CD8-positive, alpha-beta memory T cell (primary cell): Measurements from ENCODE around the gene TMED10. TPM values are rescaled to one million over a fixed set of nuclear protein-coding genes. Genes with fewer than 3 reads are reported as not detected.
A peak's percentile ranks its signal among the peaks of the same experiment; 100 is the strongest.

ENCODE experiments used
- CTCF ChIA-PET: fragments of 350-600 bp; sonication (Branson Sonifier 250); formaldehyde crosslinking; loops from one replicate; lab custom pipeline; 2021; ENCODE audit warnings: antibody characterized with exemption; lab: Charles Lee
- POLR2A ChIA-PET: fragments of 350-600 bp; sonication (Branson Sonifier 250); formaldehyde crosslinking; loops from one replicate; lab custom pipeline; 2021; ENCODE audit warnings: antibody characterized with exemption; lab: Charles Lee
- DNase-seq, 5 donors: peaks; one replicate each; pipeline versions ENCODE4 v3.0.0 to v3.0.0-alpha.2; 2020 to 2022; ENCODE audit warnings: mixed read lengths in 1 of 5
- H3K27ac ChIP-seq: one replicate; pipeline ENCODE4 v1.7.0; 2013; ENCODE audit warnings: low read depth, mild to moderate bottlenecking, low read length, moderate library complexity
- H3K27me3 ChIP-seq: 2 replicates; pipeline ENCODE4 v1.7.0; 2013; ENCODE audit warnings: low read length, mild to moderate bottlenecking; ENCODE audit not compliant: insufficient read depth, poor library complexity, severe bottlenecking
- H3K36me3 ChIP-seq: 2 replicates; pipeline ENCODE4 v1.7.0; 2013; ENCODE audit warnings: mild to moderate bottlenecking, low read length, moderate library complexity; ENCODE audit not compliant: insufficient read depth
- H3K4me1 ChIP-seq: 2 replicates; pipeline ENCODE4 v1.7.0; 2013; ENCODE audit warnings: mild to moderate bottlenecking, low read length, moderate library complexity; ENCODE audit not compliant: insufficient read depth
- H3K4me3 ChIP-seq: 2 replicates; pipeline ENCODE4 v1.7.0; 2013; ENCODE audit warnings: mild to moderate bottlenecking, low read length
- H3K9me3 ChIP-seq: 2 replicates; pipeline ENCODE4 v1.7.0; 2013; ENCODE audit warnings: mild to moderate bottlenecking, low read length
- H3K27ac Mint-ChIP-seq, 8 donors: one replicate each; pipeline ENCODE4 v1.8.0; 2020 to 2021; ENCODE audit warnings: mixed read lengths in 8 of 8, mild to moderate bottlenecking in 6 of 8, inconsistent platforms in 3 of 8, moderate library complexity in 3 of 8
- H3K27me3 Mint-ChIP-seq, 2 donors: one replicate each; pipeline ENCODE4 v1.8.0; 2020 to 2021; ENCODE audit warnings: mixed read lengths in 2 of 2, mild to moderate bottlenecking in 1 of 2, moderate library complexity in 1 of 2
- H3K36me3 Mint-ChIP-seq, 3 donors: one replicate each; pipeline ENCODE4 v1.8.0; 2020 to 2021; ENCODE audit warnings: mixed read lengths in 3 of 3, inconsistent platforms in 1 of 3, mild to moderate bottlenecking in 1 of 3
- H3K4me1 Mint-ChIP-seq, 3 donors: one replicate each; pipeline ENCODE4 v1.8.0; 2020 to 2021; ENCODE audit warnings: mixed read lengths in 3 of 3, inconsistent platforms in 1 of 3, mild to moderate bottlenecking in 1 of 3
- H3K4me3 Mint-ChIP-seq, 7 donors: one replicate each; pipeline ENCODE4 v1.8.0; 2020 to 2021; ENCODE audit warnings: mixed read lengths in 7 of 7, mild to moderate bottlenecking in 6 of 7, moderate library complexity in 4 of 7, inconsistent platforms in 2 of 7
- H3K9me3 Mint-ChIP-seq, 5 donors: one replicate each; pipeline ENCODE4 v1.8.0; 2020 to 2022; ENCODE audit warnings: mixed read lengths in 5 of 5, mild to moderate bottlenecking in 3 of 5, moderate library complexity in 2 of 5, inconsistent platforms in 1 of 5
- polyA plus RNA-seq: library from polyadenylated mRNA; unstranded; fragments of 300-500 nt; fragmentation: Illumina TruSeq; gene quantifications from one replicate; pipeline ENCODE4 v1.2.3, GENCODE V29; 2021
- total RNA-seq, 2 experiments: library from RNA; stranded (reverse); gene quantifications; one replicate each; pipeline ENCODE4 v1.2.3, GENCODE V29; 2021

TMED10 gene
- total and polyA plus RNA-seq, 3 experiments from 2014 or later, result 178 to 321 (median 178) TPM

- ChIA-PET CTCF (no interaction called here), POLR2A (no interaction called here)
- H3K27ac Mint-ChIP-seq, result peak overlapping the region in 1 of 8 donors; percentile 77
- H3K4me1 Mint-ChIP-seq, result no peaks in the 10 kb centered on the region
- Histone ChIP-seq H3K27ac (no peak overlapping the region), H3K9me3 (no peaks in the 10 kb centered on the region), H3K36me3 (no peaks in the 10 kb centered on the region), H3K27me3 (no peaks in the 10 kb centered on the region), H3K4me1 (no peaks in the 10 kb centered on the region), H3K4me3 (no peak overlapping the region)
- no peak for DNase-seq
- H3K27me3 Mint-ChIP-seq, result peaks cover 11 to 12% of the 10 kb centered on the region in 2 donors
- no peak overlapping the region for H3K4me3 Mint-ChIP-seq
- H3K9me3 Mint-ChIP-seq, result no peaks in the 10 kb centered on the region
- H3K36me3 Mint-ChIP-seq, result peaks cover 0 to 4% (median 0%) of the 10 kb centered on the region in 3 donors
Measured at GRCh38 chr14:75190023-75190422, 13.6 kb upstream of the TMED10 start.

GRCh38 chr14:75188520-75189268 is 12.3 kb upstream of the TMED10 start:
- H3K9me3 ChIP-seq, result no peaks in the 10 kb centered on the region
- no peak overlapping the region for H3K27ac Mint-ChIP-seq
- H3K4me1 ChIP-seq, result no peaks in the 10 kb centered on the region
- H3K9me3 Mint-ChIP-seq, result no peaks in the 10 kb centered on the region
- H3K27me3 Mint-ChIP-seq, result peaks cover 11 to 12% of the 10 kb centered on the region in 2 donors
- no peaks in the 10 kb centered on the region for H3K27me3 ChIP-seq
- POLR2A ChIA-PET, result no interaction called here
- H3K36me3 ChIP-seq, result no peaks in the 10 kb centered on the region
- H3K36me3 Mint-ChIP-seq, result peaks cover 0 to 4% (median 0%) of the 10 kb centered on the region in 3 donors
- DNase-seq, result no peak
- H3K4me3 Mint-ChIP-seq, result no peak overlapping the region
- no peak overlapping the region for H3K4me3 ChIP-seq
- H3K27ac ChIP-seq, result no peak overlapping the region
- CTCF ChIA-PET, result no interaction called here
- H3K4me1 Mint-ChIP-seq, result no peaks in the 10 kb centered on the region

GRCh38 chr14:75188086-75188485 is 11.7 kb upstream of the TMED10 start:
- Mint-ChIP-seq H3K9me3 (no peaks in the 10 kb centered on the region), H3K4me3 (no peak overlapping the region), H3K4me1 (no peaks in the 10 kb centered on the region), H3K27ac (no peak overlapping the region), H3K27me3 (peaks cover 11 to 12% of the 10 kb centered on the region in 2 donors), H3K36me3 (peaks cover 0 to 4% (median 0%) of the 10 kb centered on the region in 3 donors)
- H3K36me3 ChIP-seq, result no peaks in the 10 kb centered on the region
- H3K27ac ChIP-seq, result no peak overlapping the region
- no peaks in the 10 kb centered on the region for H3K4me1 ChIP-seq
- CTCF ChIA-PET, result no interaction called here
- H3K27me3 ChIP-seq, result no peaks in the 10 kb centered on the region
- no peaks in the 10 kb centered on the region for H3K9me3 ChIP-seq
- H3K4me3 ChIP-seq, result no peak overlapping the region
- POLR2A ChIA-PET, result interaction anchor here (0.7 kb wide), 1 partner anchor 113 kb away, joined by 3 read pairs; no protein-coding TSS in a partner anchor
- no peak for DNase-seq

GRCh38 chr14:75186953-75187352 is 10.5 kb upstream of the TMED10 start:
- no peaks in the 10 kb centered on the region for H3K9me3 ChIP-seq
- CTCF ChIA-PET, result no interaction called here
- no peaks in the 10 kb centered on the region for H3K4me1 Mint-ChIP-seq
- no peaks in the 10 kb centered on the region for H3K4me1 ChIP-seq
- POLR2A ChIA-PET, result no interaction called here
- H3K9me3 Mint-ChIP-seq, result no peaks in the 10 kb centered on the region
- no peaks in the 10 kb centered on the region for H3K36me3 ChIP-seq
- no peak overlapping the region for H3K4me3 ChIP-seq
- no peak overlapping the region for H3K4me3 Mint-ChIP-seq
- peaks cover 0 to 4% (median 0%) of the 10 kb centered on the region in 3 donors for H3K36me3 Mint-ChIP-seq
- H3K27me3 ChIP-seq, result no peaks in the 10 kb centered on the region
- H3K27ac ChIP-seq, result no peak overlapping the region
- H3K27ac Mint-ChIP-seq, result no peak overlapping the region
- peaks cover 11 to 12% of the 10 kb centered on the region in 2 donors for H3K27me3 Mint-ChIP-seq
- no peak for DNase-seq

DNA sequence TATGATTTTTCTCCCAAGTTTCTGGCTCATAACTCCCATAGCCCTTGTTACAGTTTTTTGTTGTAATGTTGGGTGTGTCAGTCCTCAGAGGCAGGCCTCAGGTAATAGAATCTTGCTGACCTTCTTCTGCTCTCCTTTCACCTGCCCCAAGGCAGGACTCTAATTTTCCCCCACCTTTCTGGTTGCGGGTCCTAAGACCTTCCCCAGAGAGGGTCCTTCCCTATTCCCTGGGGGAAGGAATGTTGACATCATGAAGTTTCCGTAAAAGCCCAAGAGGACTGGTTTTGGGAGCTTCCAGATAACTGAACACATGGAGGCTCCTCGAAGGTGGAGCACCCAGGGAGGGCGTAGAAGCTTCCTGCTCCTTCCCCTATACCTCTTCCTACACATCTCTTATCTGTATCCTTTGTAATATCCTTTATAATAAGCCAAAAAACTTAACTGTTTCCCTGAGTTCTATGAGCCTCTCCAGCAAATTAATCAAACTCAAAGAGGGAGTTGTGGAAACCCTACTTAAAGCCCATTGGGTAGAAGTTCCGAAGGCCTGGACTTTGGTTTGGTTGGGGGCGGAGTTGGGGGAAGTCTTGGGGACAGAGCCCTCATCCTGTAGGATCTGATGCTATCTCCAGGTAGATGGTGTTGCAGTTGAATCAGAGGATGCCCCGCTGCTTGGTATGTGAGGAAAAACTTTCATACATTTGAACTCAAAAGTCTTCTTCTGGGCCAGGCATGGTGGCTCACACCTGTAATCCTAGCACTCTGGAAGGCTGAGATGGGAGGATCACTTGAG is 9.0 kb upstream of the TMED10 start:
- no peaks in the 10 kb centered on the region for H3K9me3 Mint-ChIP-seq
- Histone ChIP-seq H3K4me3 (no peak overlapping the region), H3K27ac (no peak overlapping the region), H3K27me3 (no peaks in the 10 kb centered on the region), H3K4me1 (no peaks in the 10 kb centered on the region), H3K36me3 (no peaks in the 10 kb centered on the region), H3K9me3 (no peaks in the 10 kb centered on the region)
- no peak for DNase-seq
- ChIA-PET CTCF (no interaction called here), POLR2A (no interaction called here)
- no peaks in the 10 kb centered on the region for H3K4me1 Mint-ChIP-seq
- H3K4me3 Mint-ChIP-seq, result no peak overlapping the region
- peaks cover 0 to 4% (median 0%) of the 10 kb centered on the region in 3 donors for H3K36me3 Mint-ChIP-seq
- H3K27ac Mint-ChIP-seq, result no peak overlapping the region
- peaks cover 11 to 12% of the 10 kb centered on the region in 2 donors for H3K27me3 Mint-ChIP-seq

DNA sequence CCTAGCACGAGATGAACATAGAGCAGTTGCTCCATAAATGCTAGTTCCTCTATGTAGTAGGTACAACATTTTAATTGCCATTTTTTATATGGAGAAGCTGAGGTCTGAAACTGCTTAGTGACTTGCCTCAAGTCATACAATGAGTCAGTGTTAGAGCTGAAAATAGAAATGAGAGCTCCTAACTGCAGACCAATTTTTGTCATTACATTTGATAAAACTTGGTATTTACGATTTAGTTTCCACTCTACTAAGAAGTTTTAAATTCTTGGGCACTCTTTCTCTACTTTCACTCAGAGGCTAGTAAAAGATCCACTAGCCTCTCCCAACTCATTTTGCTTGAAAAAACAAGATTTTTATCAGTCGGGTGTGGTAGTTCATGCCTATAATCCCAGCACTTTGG is 8.1 kb upstream of the TMED10 start:
- Histone ChIP-seq H3K9me3 (no peaks in the 10 kb centered on the region), H3K4me1 (no peaks in the 10 kb centered on the region), H3K36me3 (no peaks in the 10 kb centered on the region), H3K27ac (no peak overlapping the region), H3K27me3 (no peaks in the 10 kb centered on the region), H3K4me3 (no peak overlapping the region)
- Mint-ChIP-seq H3K27ac (no peak overlapping the region), H3K9me3 (no peaks in the 10 kb centered on the region), H3K4me3 (no peak overlapping the region), H3K27me3 (peaks cover 11 to 12% of the 10 kb centered on the region in 2 donors), H3K36me3 (peaks cover 0 to 4% (median 0%) of the 10 kb centered on the region in 3 donors), H3K4me1 (no peaks in the 10 kb centered on the region)
- ChIA-PET CTCF (interaction anchor here (1.2 to 1.4 kb wide), 2 partner anchors 48 to 103 kb away, joined by 3 to 6 read pairs; no protein-coding TSS in a partner anchor), POLR2A (no interaction called here)
- DNase-seq, result no peak

- H3K36me3 Mint-ChIP-seq, result peaks cover 0 to 4% (median 0%) of the 10 kb centered on the region in 3 donors
- CTCF ChIA-PET, result interaction anchor here (1.2 to 1.4 kb wide), 2 partner anchors 48 to 104 kb away, joined by 3 to 6 read pairs; no protein-coding TSS in a partner anchor
- Histone ChIP-seq H3K4me1 (no peaks in the 10 kb centered on the region), H3K36me3 (no peaks in the 10 kb centered on the region), H3K9me3 (no peaks in the 10 kb centered on the region), H3K27ac (no peak overlapping the region), H3K4me3 (no peak overlapping the region), H3K27me3 (no peaks in the 10 kb centered on the region)
- H3K27ac Mint-ChIP-seq, result no peak overlapping the region
- POLR2A ChIA-PET, result no interaction called here
- H3K4me3 Mint-ChIP-seq, result no peak overlapping the region
- H3K27me3 Mint-ChIP-seq, result peaks cover 11 to 12% of the 10 kb centered on the region in 2 donors
- DNase-seq, result no peak
- no peaks in the 10 kb centered on the region for H3K9me3 Mint-ChIP-seq
- H3K4me1 Mint-ChIP-seq, result no peaks in the 10 kb centered on the region
Measured at GRCh38 chr14:75184039-75184438, 7.6 kb upstream of the TMED10 start.

DNA sequence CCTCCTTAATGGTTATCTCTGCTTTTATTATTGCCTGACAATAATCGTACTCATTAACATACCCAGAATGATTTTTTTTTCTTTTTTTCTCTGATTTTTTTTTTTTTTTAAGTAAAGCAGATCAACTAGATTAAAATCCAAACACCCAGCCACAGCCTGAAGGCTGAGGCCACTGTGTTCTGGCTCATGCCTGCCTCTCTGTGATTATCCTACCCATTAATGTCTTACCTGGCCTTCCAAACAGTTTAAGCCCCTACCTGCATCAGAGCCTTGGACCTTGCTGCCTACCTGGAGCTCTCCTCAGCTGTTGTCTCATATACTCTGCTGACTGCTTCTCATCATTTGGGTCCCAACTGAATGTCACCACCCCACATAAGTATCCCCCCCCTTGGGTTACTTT is 6.8 kb upstream of the TMED10 start:
- Mint-ChIP-seq H3K27me3 (peaks cover 11 to 12% of the 10 kb centered on the region in 2 donors), H3K4me3 (no peak overlapping the region), H3K9me3 (no peaks in the 10 kb centered on the region), H3K4me1 (no peaks in the 10 kb centered on the region), H3K27ac (no peak overlapping the region), H3K36me3 (peaks cover 0 to 4% (median 0%) of the 10 kb centered on the region in 3 donors)
- no peak overlapping the region for H3K4me3 ChIP-seq
- POLR2A ChIA-PET, result no interaction called here
- DNase-seq, result no peak
- CTCF ChIA-PET, result interaction anchor here (1.2 kb wide), 1 partner anchor 105 kb away, joined by 3 read pairs; no protein-coding TSS in a partner anchor
- no peaks in the 10 kb centered on the region for H3K27me3 ChIP-seq
- H3K4me1 ChIP-seq, result no peaks in the 10 kb centered on the region
- H3K36me3 ChIP-seq, result no peaks in the 10 kb centered on the region
- H3K9me3 ChIP-seq, result no peaks in the 10 kb centered on the region
- H3K27ac ChIP-seq, result no peak overlapping the region
